GM10248 (cell line): ENCODE results near the gene TAS1R1.

Experiments
- CTCF ChIA-PET: fragments of 300-600 bp; sonication (Branson Sonifier 250); formaldehyde crosslinking; extraction: SDS; loops from one replicate; lab custom pipeline; 2021; ENCODE audit warnings: antibody characterized with exemption; lab: Yijun Ruan, JAX
- POLR2A ChIA-PET: fragments of 350-650 bp; sonication (Branson Sonifier 250); formaldehyde crosslinking; extraction: SDS; loops from one replicate; lab custom pipeline; 2020; ENCODE audit warnings: antibody characterized with exemption; lab: Yijun Ruan, JAX
- DNase-seq: peaks from one replicate; pipeline ENCODE4 v3.0.0; 2012; ENCODE audit errors: extremely low spot score
- CTCF ChIP-seq: IDR thresholded peaks from 2 replicates; pipeline ENCODE4 v1.5.1; 2012; ENCODE audit warnings: mild to moderate bottlenecking, low read depth; ENCODE audit errors: extremely low read depth, missing control alignments, control extremely low read depth

TAS1R1 gene

GRCh38 chr1:6590046-6590445 is 34.9 kb downstream of the TAS1R1 start:
- ChIA-PET POLR2A (interaction anchor here (0.9 to 2.6 kb wide), 2 partner anchors 10 to 12 kb away, joined by 3 to 10 read pairs; partner anchors contain the start of genes KLHL21 and ZBTB48), CTCF (interaction anchor here (1.2 to 1.6 kb wide), 2 partner anchors 10 to 35 kb away, joined by 4 to 5 read pairs; partner anchors contain the start of genes TAS1R1 and ZBTB48)
- TF ChIP-seq CTCF, result no peak
- DNase-seq, result no peak

GRCh38 chr1:6591222-6591621 is 36.1 kb downstream of the TAS1R1 start:
- no peak for DNase-seq
- ChIA-PET CTCF (interaction anchor here (1.8 kb wide), 1 partner anchor 34 kb away, joined by 4 read pairs; no protein-coding TSS in a partner anchor), POLR2A (interaction anchor here (1.9 kb wide), 1 partner anchor 10 kb away, joined by 4 read pairs; no protein-coding TSS in a partner anchor)
- no peak for TF ChIP-seq CTCF

GRCh38 chr1:6591644-6592043 is 36.5 kb downstream of the TAS1R1 start:
- ChIA-PET CTCF (interaction anchor here (1.8 kb wide), 1 partner anchor 34 kb away, joined by 4 read pairs; no protein-coding TSS in a partner anchor), POLR2A (interaction anchor here (1.9 kb wide), 1 partner anchor 10 kb away, joined by 4 read pairs; no protein-coding TSS in a partner anchor)
- no peak for DNase-seq
- no peak for TF ChIP-seq CTCF

- CTCF ChIA-PET, result interaction anchor here (1.8 kb wide), 1 partner anchor 35 kb away, joined by 4 read pairs; no protein-coding TSS in a partner anchor
- TF ChIP-seq CTCF, result no peak
- no peak for DNase-seq
- POLR2A ChIA-PET, result interaction anchor here (1.9 kb wide), 1 partner anchor 9 kb away, joined by 4 read pairs; no protein-coding TSS in a partner anchor
Observed at GRCh38 chr1:6592441-6592840, 37.3 kb downstream of the TAS1R1 start.

- DNase-seq, result no peak
- ChIA-PET CTCF (interaction anchor here (1.8 kb wide), 1 partner anchor 36 kb away, joined by 4 read pairs; no protein-coding TSS in a partner anchor), POLR2A (interaction anchor here (1.9 kb wide), 1 partner anchor 9 kb away, joined by 4 read pairs; no protein-coding TSS in a partner anchor)
- no peak for TF ChIP-seq CTCF
Observed at GRCh38 chr1:6592865-6593593, 37.9 kb downstream of the TAS1R1 start.

GRCh38 chr1:6593810-6594209 is 38.7 kb downstream of the TAS1R1 start:
- ChIA-PET POLR2A (no interaction called here), CTCF (interaction anchor here (1.5 to 2.3 kb wide), 2 partner anchors 16 to 39 kb away, joined by 4 to 7 read pairs; partner anchors contain the start of genes NOL9 and TAS1R1)
- no peak for DNase-seq
- TF ChIP-seq CTCF, result no peak
